Ectodermal cell (in vitro differentiated cells): ENCODE data around the gene DDT.
"Not testable (repeated sequence)": the region's sequence is repeated elsewhere in the genome, so short reads cannot be mapped to it uniquely, and the experiment has no call there.

Experiments used
- H3K27ac ChIP-seq: 2 replicates; pipeline ENCODE4 v1.7.0; 2013; ENCODE audit warnings: mild to moderate bottlenecking, low read depth, low read length; ENCODE audit not compliant: insufficient read depth, poor library complexity, severe bottlenecking
- H3K27me3 ChIP-seq: 2 replicates; pipeline ENCODE4 v1.7.0; 2013; ENCODE audit warnings: mild to moderate bottlenecking, low read length; ENCODE audit not compliant: insufficient read depth, control insufficient read depth, poor library complexity, severe bottlenecking
- H3K36me3 ChIP-seq: one replicate; pipeline ENCODE4 v1.7.0; 2013; ENCODE audit warnings: low read length; ENCODE audit not compliant: control insufficient read depth, insufficient read depth
- H3K4me1 ChIP-seq: one replicate; pipeline ENCODE4 v1.7.0; 2013; ENCODE audit warnings: low read length; ENCODE audit not compliant: control insufficient read depth, insufficient read depth
- H3K4me3 ChIP-seq: 2 replicates; pipeline ENCODE4 v1.7.0; 2013; ENCODE audit warnings: low read depth, low read length, control low read depth; ENCODE audit not compliant: insufficient read depth
- H3K9me3 ChIP-seq: 2 replicates; pipeline ENCODE4 v1.7.0; 2013; ENCODE audit warnings: mild to moderate bottlenecking, low read length, moderate library complexity; ENCODE audit not compliant: control insufficient read depth
- WGBS, 2 experiments: methylation state at CpG; one replicate each; pipeline ENCODE4 v1.1.7; 2013; ENCODE audit warnings: missing lambda C conversion rate in 2 of 2; 5-methylcytosine and 5-hydroxymethylcytosine counted together

The DDT gene

DNA sequence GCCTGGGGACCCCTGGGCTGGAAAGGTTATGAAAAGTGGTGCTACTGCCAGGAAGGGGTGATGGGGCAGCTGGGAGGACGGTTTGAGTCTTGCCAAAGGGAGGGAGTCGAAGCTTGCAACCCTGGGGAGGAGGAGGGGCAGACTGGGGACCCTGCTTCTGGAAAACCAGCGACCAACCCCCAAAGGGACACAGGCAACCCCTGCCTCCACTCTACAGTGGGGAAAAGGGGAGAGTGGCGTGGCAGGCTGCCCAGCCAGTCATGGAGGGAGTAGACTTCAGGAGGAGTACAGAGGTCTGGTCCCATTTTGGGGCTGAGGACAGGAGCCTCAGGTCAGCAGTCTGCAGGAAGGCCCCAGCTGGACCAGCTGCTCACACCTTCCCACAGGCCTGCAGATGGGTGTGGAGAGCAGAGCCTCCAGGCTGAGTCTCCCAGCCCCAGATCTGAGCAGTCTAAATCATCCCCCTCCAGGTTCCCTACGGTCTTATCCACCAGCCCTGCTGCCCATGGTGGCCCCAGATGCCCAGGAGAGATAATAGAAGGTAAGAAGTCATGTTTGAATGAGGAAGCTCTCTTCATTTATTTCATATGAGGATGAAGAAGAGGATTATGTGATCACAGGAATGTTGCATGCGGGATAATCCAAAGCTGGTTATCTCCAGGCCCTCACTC is 3.3 kb downstream of the DDT start:
- Histone ChIP-seq H3K4me3 (no peak overlapping the region), H3K27ac (no peak overlapping the region), H3K9me3 (no peaks in the 10 kb centered on the region), H3K27me3 (no peaks in the 10 kb centered on the region), H3K4me1 (no peaks in the 10 kb centered on the region), H3K36me3 (peaks cover 24% of the 10 kb centered on the region)
- WGBS, 2 experiments: 91 to 94% methylated on average over 6 of the region's 6 CpGs

DNA sequence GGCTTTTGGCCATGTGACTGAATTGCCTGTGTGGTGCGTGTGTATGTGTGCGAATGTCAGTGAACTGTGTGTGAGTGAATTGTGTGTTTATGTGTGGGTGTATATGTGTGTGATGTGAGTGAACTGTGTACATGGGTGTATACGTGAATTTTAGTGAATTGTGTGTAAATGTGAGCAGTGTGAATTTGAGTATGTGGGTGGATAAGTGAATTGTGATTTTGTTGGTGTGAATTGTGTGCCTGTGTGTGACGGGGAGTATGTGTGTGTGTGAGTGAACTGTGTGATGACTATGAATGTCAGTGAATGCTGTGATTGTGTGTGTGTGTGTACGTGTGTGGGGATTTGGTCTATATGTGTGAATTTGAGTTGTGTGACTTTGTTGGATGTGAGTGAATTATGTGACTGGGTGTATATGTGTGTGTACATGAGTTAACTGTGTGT is 4.0 kb downstream of the DDT start:
- H3K27me3 ChIP-seq: no peaks in the 10 kb centered on the region
- H3K36me3 ChIP-seq: peaks cover 24% of the 10 kb centered on the region
- 94 to 95% methylated on average over 5 of the region's 5 CpGs for WGBS, 2 experiments
- no peak overlapping the region for H3K27ac ChIP-seq
- H3K4me3 ChIP-seq: no peak overlapping the region
- H3K9me3 ChIP-seq: no peaks in the 10 kb centered on the region
- H3K4me1 ChIP-seq: no peaks in the 10 kb centered on the region

GRCh38 chr22:23969071-23969470 is 5.2 kb downstream of the DDT start:
- Histone ChIP-seq H3K9me3 (no peaks in the 10 kb centered on the region), H3K4me3 (no peak overlapping the region), H3K4me1 (no peaks in the 10 kb centered on the region), H3K27ac (no peak overlapping the region), H3K36me3 (peaks cover 24% of the 10 kb centered on the region), H3K27me3 (no peaks in the 10 kb centered on the region)
- 94 to 96% methylated on average over 3 of the region's 3 CpGs for WGBS, 2 experiments

- not testable (repeated sequence) for H3K27ac ChIP-seq, H3K4me1 ChIP-seq
- WGBS, 2 experiments: no CpG with 5 or more reads among the region's 30 CpGs
These were observed 7.7 kb downstream of the DDT start, which contains the start of gene DDTL for GRCh38 chr22:23966568-23966967. Gene DDTL, plus strand, starts transcription at chr22:23966888. Its CDS starts 27 bp downstream, at chr22:23966915.

GRCh38 chr22:23966094-23966493 is 8.1 kb downstream of the DDT start:
- no CpG with 5 or more reads among the region's 18 CpGs for WGBS, 2 experiments
- not testable (repeated sequence) for H3K27me3 ChIP-seq, H3K9me3 ChIP-seq, H3K4me1 ChIP-seq, H3K4me3 ChIP-seq, H3K27ac ChIP-seq
- H3K36me3 ChIP-seq: peaks cover 19% of the 10 kb centered on the region

More at GRCh38 chr22:23966568-23966967, 7.7 kb downstream of the DDT start, which contains the start of gene DDTL:
- not testable (repeated sequence) for H3K4me3 ChIP-seq, H3K27me3 ChIP-seq, H3K9me3 ChIP-seq
- H3K36me3 ChIP-seq: peaks cover 22% of the 10 kb centered on the region

- not testable (repeated sequence) for H3K27me3 ChIP-seq, H3K4me1 ChIP-seq, H3K36me3 ChIP-seq, H3K4me3 ChIP-seq, H3K9me3 ChIP-seq, H3K27ac ChIP-seq
- WGBS, 2 experiments: no CpG with 5 or more reads among the region's 43 CpGs
These were observed 13.0 kb downstream of the DDT start, which contains the start of gene GSTT2B for GRCh38 chr22:23961084-23961771. Gene GSTT2B, minus strand, starts transcription at chr22:23961195. Its CDS starts 64 bp downstream, at chr22:23961131.

DNA sequence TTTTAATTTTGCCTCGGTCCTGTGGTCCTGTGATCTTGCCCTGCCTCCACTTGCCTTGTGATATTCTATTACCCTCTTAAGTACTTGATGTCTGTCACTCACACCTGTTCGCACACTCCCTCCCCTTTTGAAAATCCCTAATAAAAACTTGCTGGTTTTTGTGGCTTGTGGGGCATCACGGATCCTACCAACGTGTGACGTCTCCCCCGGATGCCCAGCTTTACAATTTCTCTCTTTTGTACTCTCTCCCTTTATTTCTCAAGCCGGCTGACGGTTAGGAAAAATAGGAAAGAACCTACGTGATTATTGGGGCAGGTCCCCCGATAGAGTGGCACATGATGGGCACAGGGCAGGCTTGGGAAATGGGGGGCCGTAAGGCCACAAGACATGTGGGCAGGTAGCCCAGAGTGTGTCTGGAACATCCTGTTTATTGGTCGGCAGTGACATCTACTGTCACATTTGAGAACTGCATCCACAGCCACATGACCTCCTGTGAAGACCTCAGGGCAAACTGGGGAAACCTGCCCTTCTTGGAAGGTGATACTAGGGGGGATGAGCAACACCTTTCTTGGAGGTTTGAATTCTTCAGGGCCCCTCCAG is 17.8 kb downstream of the DDT start:
- H3K36me3 ChIP-seq, H3K4me3 ChIP-seq, H3K27me3 ChIP-seq, H3K9me3 ChIP-seq, H3K4me1 ChIP-seq, H3K27ac ChIP-seq: not testable (repeated sequence)
- WGBS, 2 experiments: 16 to 22% methylated on average over 12 of the region's 12 CpGs

- H3K4me3 ChIP-seq, H3K27me3 ChIP-seq, H3K4me1 ChIP-seq, H3K9me3 ChIP-seq, H3K27ac ChIP-seq, H3K36me3 ChIP-seq: not testable (repeated sequence)
- 44 to 56% methylated on average over 6 to 7 of the region's 8 CpGs for WGBS, 2 experiments
These were observed 18.4 kb downstream of the DDT start for GRCh38 chr22:23955886-23956285.

DNA sequence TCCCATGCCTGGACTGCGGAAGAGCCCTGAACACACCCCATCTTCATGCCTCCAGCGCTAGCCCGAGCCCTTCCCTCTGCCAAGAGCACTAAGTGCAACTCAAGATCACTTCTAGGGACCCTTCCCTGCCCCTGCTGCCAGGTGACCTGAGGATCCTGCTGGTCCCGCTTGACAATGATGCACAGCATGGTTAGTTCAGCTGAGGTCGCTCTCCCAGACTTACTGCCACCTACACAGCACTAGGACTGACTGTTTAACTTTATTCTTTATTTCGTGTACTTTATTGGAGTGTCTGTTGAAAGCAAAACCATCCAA is 19.3 kb downstream of the DDT start:
- WGBS, 2 experiments: 72 to 81% methylated on average over 5 of the region's 6 CpGs
- H3K27me3 ChIP-seq, H3K9me3 ChIP-seq, H3K27ac ChIP-seq, H3K36me3 ChIP-seq, H3K4me3 ChIP-seq, H3K4me1 ChIP-seq: not testable (repeated sequence)

- H3K4me1 ChIP-seq, H3K4me3 ChIP-seq: not testable (repeated sequence)
- 80 to 83% methylated on average over 8 of the region's 8 CpGs for WGBS, 2 experiments
These were observed 19.8 kb downstream of the DDT start for GRCh38 chr22:23954193-23954990.

More at GRCh38 chr22:23954193-23954990, 19.8 kb downstream of the DDT start:
- not testable (repeated sequence) for H3K9me3 ChIP-seq, H3K27ac ChIP-seq, H3K36me3 ChIP-seq, H3K27me3 ChIP-seq
